Tongue (tissue), 2 donors: ENCODE data around the gene ZNF569. TPM values are rescaled to one million over a fixed set of nuclear protein-coding genes. Genes with fewer than 3 reads are reported as not detected.
A peak's percentile ranks its signal among the peaks of the same experiment; 100 is the strongest.
"Not testable (repeated sequence)": the region's sequence is repeated elsewhere in the genome, so short reads cannot be mapped to it uniquely, and the experiment has no call there.

ENCODE experiments used
- DNase-seq: peaks from one replicate; pipeline ENCODE4 v3.0.0-alpha.2; 2015
- total RNA-seq: library from RNA; depleted of rRNA; stranded (reverse); fragments of >200 nt; gene quantifications from one replicate; pipeline ENCODE4 v1.2.3, GENCODE V29; 2014

ZNF569 gene
- total RNA-seq, 1 donor from 2014 or later = 14.8 TPM

- no peak for DNase-seq
Measured at GRCh38 chr19:37401078-37401477, 66.2 kb downstream of the ZNF569 start.

- not testable (repeated sequence) for DNase-seq
Measured at GRCh38 chr19:37391399-37391798, 75.8 kb downstream of the ZNF569 start.

- DNase-seq = no peak
Measured at GRCh38 chr19:37389234-37389633, 78.0 kb downstream of the ZNF569 start.

GRCh38 chr19:37370880-37371661 is 96.2 kb downstream of the ZNF569 start, which contains the start of gene ZNF527:
Gene ZNF527, plus strand, starts transcription at chr19:37371099. Its CDS starts 3,100 bp downstream, at chr19:37374199.
- peak; percentile 99 for DNase-seq

- not testable (repeated sequence) for DNase-seq
Measured at GRCh38 chr19:37370386-37370879, 96.8 kb downstream of the ZNF569 start.

GRCh38 chr19:37362733-37363132 is 104.5 kb downstream of the ZNF569 start:
- no peak for DNase-seq

- DNase-seq = no peak
Measured at GRCh38 chr19:37361994-37362393, 105.2 kb downstream of the ZNF569 start.

Other genes starting within 250 kb of the ZNF569 start
- 12.6 TPM for gene ZNF383, start 249.2 kb downstream of the ZNF569 start, total RNA-seq
- gene ZNF527, start 96.3 kb downstream of the ZNF569 start, total RNA-seq = 11.6 TPM
- 10.9 TPM for gene ZNF570, start 1.9 kb upstream of the ZNF569 start, total RNA-seq
- gene ZNF793, start 39.5 kb upstream of the ZNF569 start, total RNA-seq = 8.7 TPM
- 7.9 TPM for gene ZNF571, start 127.3 kb upstream of the ZNF569 start, total RNA-seq
- gene ZNF540, start 127.4 kb upstream of the ZNF569 start, total RNA-seq = 2.5 TPM
- gene ZFP30, start 188.0 kb upstream of the ZNF569 start, total RNA-seq = 36.4 TPM